Left colon (tissue), 2 donors: ENCODE measurements around the gene PJA2. TPM values are rescaled to one million over a fixed set of nuclear protein-coding genes. Genes with fewer than 3 reads are reported as not detected.
"Not testable (repeated sequence)": the region's sequence is repeated elsewhere in the genome, so short reads cannot be mapped to it uniquely, and the experiment has no call there.

Experiments
- ATAC-seq: fragments of 200-7000 bp; cut with Tn5 transposase; one replicate; pipeline ENCODE4 v1.9.1; 2020; ENCODE audit warnings: mild to moderate bottlenecking, moderate library complexity
- DNase-seq, 2 donors: peaks; one replicate each; pipeline ENCODE4 v3.0.0-alpha.2; 2020
- intact Hi-C, 2 donors: fragments of 100-400 bp; cut with DNase I in 1 of 2; cut with micrococcal nuclease in 1 of 2; formaldehyde crosslinking; loops; one replicate each; pipeline versions ENCODE4 v1.11.2 to v1.14.0; 2022; cut with DNase I, micrococcal nuclease
- total RNA-seq, 2 donors: library from RNA; stranded (reverse); fragmentation: NEBNext Ultra II Directional; extraction: Animal tissue kit (Norgen Biotek cat#: 25700); gene quantifications; one replicate each; pipeline ENCODE4 v1.2.1, GENCODE V29; 2021
- donor health status: DM: no; HTN: no; CAD: no.
- donor health status: DM: yes; HTN: yes; CAD: no.

The PJA2 gene
- total RNA-seq, 2 donors from 2014 or later: 68.6 to 93.5 TPM

- ATAC-seq (peak; percentile 29), DNase-seq (no peak)
- intact Hi-C loops: no loop called here
Observed at GRCh38 chr5:109318455-109319108, 91.2 kb downstream of the PJA2 start.

- ATAC-seq: no peak
- intact Hi-C loops: no loop called here
- no peak for DNase-seq
Observed at GRCh38 chr5:109316634-109317033, 93.1 kb downstream of the PJA2 start.

- intact Hi-C loops: no loop called here
- DNase-seq: no peak
- ATAC-seq: no peak
Observed at GRCh38 chr5:109315245-109315644, 94.5 kb downstream of the PJA2 start.

- DNase-seq (no peak), ATAC-seq (no peak)
- intact Hi-C loops: no loop called here
Observed at GRCh38 chr5:109313127-109313526, 96.6 kb downstream of the PJA2 start.

- intact Hi-C loops: no loop called here
- DNase-seq (no peak), ATAC-seq (no peak)
Observed at GRCh38 chr5:109312695-109313094, 97.1 kb downstream of the PJA2 start.

- DNase-seq (peak in 1 of 2 donors; percentile 15), ATAC-seq (peak; percentile 94)
- intact Hi-C loops: no loop called here
Observed at GRCh38 chr5:109310315-109310714, 99.5 kb downstream of the PJA2 start.

- no peak for DNase-seq
- intact Hi-C loops: no loop called here
- ATAC-seq: peak; percentile 17
Observed at GRCh38 chr5:109309326-109310063, 100.3 kb downstream of the PJA2 start.

- intact Hi-C loops: no loop called here
- ATAC-seq (no peak), DNase-seq (no peak)
Observed at GRCh38 chr5:109307951-109308350, 101.8 kb downstream of the PJA2 start.

GRCh38 chr5:109307456-109307855, 102.3 kb downstream of the PJA2 start:
- intact Hi-C loops: no loop called here
- DNase-seq (no peak), ATAC-seq (no peak)

- intact Hi-C loops: no loop called here
- ATAC-seq (no peak), DNase-seq (no peak)
Observed at GRCh38 chr5:109305352-109305751, 104.4 kb downstream of the PJA2 start.

- no peak for DNase-seq
- intact Hi-C loops: no loop called here
- no peak for ATAC-seq
Observed at GRCh38 chr5:109304309-109304708, 105.5 kb downstream of the PJA2 start.

GRCh38 chr5:109300367-109300766, 109.4 kb downstream of the PJA2 start:
- ATAC-seq (no peak), DNase-seq (no peak)
- intact Hi-C loops: no loop called here

- intact Hi-C loops: no loop called here
- ATAC-seq: no peak
- DNase-seq: no peak
Observed at GRCh38 chr5:109299557-109299956, 110.2 kb downstream of the PJA2 start.

GRCh38 chr5:109298794-109299193, 111.0 kb downstream of the PJA2 start:
- intact Hi-C loops: no loop called here

GRCh38 chr5:109297900-109298299, 111.9 kb downstream of the PJA2 start:
- DNase-seq (no peak), ATAC-seq (no peak)
- intact Hi-C loops: no loop called here

More at GRCh38 chr5:109298794-109299193, 111.0 kb downstream of the PJA2 start:
- no peak for DNase-seq
- ATAC-seq: no peak

GRCh38 chr5:109291090-109291489, 118.7 kb downstream of the PJA2 start:
- ATAC-seq: no peak
- intact Hi-C loops: no loop called here
- DNase-seq: no peak

GRCh38 chr5:109290231-109290630, 119.5 kb downstream of the PJA2 start:
- DNase-seq (no peak), ATAC-seq (no peak)
- intact Hi-C loops: no loop called here

GRCh38 chr5:109286628-109287027, 123.1 kb downstream of the PJA2 start:
- intact Hi-C loops, ATAC-seq: not testable (repeated sequence)

More at GRCh38 chr5:109286628-109287027, 123.1 kb downstream of the PJA2 start:
- DNase-seq: not testable (repeated sequence)
